Hematopoietic multipotent progenitor cell treated with erythropoietin and hydrocortisone succinate and interleukin-3 and kit ligand, for 15 days (in vitro differentiated cells): ENCODE measurements around the gene ANKHD1.

Experiments used
- DNase-seq: peaks from one replicate; pipeline ENCODE4 v3.0.0-alpha.2; 2015; ENCODE audit warnings: low spot score

ANKHD1 gene, protein sequence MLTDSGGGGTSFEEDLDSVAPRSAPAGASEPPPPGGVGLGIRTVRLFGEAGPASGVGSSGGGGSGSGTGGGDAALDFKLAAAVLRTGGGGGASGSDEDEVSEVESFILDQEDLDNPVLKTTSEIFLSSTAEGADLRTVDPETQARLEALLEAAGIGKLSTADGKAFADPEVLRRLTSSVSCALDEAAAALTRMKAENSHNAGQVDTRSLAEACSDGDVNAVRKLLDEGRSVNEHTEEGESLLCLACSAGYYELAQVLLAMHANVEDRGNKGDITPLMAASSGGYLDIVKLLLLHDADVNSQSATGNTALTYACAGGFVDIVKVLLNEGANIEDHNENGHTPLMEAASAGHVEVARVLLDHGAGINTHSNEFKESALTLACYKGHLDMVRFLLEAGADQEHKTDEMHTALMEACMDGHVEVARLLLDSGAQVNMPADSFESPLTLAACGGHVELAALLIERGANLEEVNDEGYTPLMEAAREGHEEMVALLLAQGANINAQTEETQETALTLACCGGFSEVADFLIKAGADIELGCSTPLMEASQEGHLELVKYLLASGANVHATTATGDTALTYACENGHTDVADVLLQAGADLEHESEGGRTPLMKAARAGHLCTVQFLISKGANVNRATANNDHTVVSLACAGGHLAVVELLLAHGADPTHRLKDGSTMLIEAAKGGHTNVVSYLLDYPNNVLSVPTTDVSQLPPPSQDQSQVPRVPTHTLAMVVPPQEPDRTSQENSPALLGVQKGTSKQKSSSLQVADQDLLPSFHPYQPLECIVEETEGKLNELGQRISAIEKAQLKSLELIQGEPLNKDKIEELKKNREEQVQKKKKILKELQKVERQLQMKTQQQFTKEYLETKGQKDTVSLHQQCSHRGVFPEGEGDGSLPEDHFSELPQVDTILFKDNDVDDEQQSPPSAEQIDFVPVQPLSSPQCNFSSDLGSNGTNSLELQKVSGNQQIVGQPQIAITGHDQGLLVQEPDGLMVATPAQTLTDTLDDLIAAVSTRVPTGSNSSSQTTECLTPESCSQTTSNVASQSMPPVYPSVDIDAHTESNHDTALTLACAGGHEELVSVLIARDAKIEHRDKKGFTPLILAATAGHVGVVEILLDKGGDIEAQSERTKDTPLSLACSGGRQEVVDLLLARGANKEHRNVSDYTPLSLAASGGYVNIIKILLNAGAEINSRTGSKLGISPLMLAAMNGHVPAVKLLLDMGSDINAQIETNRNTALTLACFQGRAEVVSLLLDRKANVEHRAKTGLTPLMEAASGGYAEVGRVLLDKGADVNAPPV (N-terminal part only)

DNA sequence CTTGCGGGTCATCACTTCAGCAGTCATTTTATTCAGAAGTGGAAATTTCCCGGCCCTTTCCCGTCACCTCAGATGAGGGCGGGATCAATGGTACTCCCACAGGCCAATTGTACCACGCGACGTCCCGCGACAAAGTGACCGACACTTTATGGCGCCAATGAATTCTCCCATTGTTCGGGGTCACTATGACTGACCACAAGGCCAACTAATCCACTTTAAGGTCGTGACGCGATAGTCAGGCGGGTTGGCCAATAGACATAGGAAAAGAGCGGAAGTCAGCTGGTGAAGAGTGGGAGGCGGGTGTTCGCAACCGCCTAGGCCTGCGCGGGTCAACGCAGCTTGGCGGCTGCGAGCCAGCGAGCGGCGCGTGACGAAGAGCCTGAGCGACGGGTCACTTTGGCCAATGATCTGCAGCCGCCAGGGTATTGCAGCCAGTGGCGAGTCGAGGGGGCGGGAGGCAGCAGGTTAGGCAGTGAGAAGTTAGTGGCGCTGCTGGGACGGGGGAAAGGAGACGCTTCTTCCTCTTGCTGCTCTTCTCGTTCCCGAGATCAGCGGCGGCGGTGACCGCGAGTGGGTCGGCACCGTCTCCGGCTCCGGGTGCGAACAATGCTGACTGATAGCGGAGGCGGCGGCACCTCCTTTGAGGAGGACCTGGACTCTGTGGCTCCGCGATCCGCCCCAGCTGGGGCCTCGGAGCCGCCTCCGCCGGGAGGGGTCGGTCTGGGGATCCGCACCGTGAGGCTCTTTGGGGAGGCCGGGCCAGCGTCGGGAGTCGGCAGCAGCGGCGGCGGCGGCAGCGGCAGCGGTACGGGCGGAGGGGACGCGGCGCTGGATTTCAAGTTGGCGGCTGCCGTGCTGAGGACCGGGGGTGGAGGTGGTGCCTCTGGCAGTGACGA is at the start of gene ANKHD1:
TSS of gene ANKHD1 (plus strand) at position 472 of the 896 bp plus-strand sequence. CDS start at position 607, 135 bp downstream.
- peak; percentile 100 for DNase-seq

DNA sequence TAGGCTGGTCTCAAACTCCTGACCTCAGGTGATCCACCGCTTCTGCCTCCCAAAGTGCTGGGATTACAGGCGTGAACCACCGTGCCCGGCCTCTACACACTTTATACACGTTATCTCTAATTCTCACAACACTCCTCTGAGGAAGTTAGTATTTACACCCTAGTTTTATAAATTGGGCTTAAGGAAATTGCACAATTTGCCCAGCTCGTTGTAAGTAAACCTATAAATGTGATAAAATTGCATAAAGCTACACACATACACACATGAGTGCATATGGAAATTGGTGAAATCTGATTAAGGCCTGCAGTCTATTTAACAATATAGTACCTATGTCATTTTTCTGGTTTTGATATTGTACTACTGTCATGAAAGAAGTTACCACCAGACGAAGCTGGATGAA is 46.1 kb upstream of the ANKHD1 start:
- DNase-seq = no peak

DNA sequence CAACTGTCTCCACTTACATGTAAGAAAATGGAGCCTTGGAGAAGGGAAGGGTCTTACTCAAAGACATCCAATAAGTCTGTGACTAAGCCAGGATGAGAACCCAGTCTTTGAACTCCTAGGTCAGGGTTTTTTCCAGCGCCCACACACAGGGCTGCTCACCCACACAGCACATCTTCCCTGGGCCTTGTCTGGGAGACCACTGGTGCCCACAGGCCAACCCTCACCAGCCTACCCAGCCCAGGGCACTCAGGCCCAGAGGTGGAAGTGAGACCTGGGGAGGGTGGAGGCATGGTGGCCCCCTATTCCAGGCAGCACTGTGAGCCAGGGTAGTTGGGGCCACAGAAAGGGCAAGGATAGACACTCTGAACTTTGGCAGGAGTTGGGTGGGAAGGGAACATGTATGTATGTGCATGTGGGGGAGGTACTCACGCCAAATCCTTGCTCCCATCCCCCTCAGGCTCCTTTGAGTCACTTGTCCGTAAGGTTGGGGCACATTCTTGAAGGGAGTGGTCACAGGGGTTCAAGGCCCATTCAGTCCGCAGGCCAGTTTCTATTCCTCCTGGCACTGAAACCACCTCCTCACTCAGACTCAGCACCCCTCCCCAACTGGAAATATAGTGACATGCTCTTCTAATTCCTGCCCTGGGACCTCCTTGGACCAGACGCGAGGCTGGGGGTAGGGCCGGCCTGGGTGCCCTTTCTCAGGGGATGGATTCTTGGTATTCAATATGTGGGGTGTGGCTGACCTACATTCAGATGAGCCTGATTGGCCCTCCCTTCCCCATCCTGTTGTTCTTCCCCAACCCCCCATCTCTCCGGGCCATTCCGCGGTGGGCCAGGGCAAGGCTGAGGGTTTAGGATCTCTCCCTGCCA is 44.5 kb upstream of the ANKHD1 start:
- DNase-seq = no peak

GRCh38 chr5:140357726-140358093 is 43.9 kb upstream of the ANKHD1 start:
- DNase-seq = peak; percentile 72

GRCh38 chr5:140358738-140359310 is 42.8 kb upstream of the ANKHD1 start:
- no peak for DNase-seq

DNA sequence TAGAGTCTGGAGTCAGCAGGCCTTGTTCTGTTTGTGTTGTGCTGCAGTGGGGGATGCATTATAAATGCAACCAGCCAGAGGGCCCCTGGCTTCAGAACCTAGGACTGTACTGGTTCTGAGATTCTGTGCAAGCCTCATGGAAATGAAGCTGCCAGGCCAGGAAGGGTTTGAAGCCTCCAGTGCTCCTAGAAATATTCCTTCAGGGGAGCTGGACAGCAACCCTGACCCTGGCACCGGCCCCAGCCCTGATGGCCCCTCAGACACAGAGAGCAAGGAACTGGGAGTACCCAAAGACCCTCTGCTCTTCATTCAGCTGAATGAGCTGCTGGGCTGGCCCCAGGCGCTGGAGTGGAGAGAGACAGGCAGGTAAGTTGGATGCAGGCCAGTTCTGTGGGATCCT is 41.5 kb upstream of the ANKHD1 start, which contains the start of gene SLC4A9:
TSS of gene SLC4A9 (plus strand) at position 94 of the 400 bp plus-strand sequence. CDS start at position 137, 43 bp downstream.
- DNase-seq = no peak

DNA sequence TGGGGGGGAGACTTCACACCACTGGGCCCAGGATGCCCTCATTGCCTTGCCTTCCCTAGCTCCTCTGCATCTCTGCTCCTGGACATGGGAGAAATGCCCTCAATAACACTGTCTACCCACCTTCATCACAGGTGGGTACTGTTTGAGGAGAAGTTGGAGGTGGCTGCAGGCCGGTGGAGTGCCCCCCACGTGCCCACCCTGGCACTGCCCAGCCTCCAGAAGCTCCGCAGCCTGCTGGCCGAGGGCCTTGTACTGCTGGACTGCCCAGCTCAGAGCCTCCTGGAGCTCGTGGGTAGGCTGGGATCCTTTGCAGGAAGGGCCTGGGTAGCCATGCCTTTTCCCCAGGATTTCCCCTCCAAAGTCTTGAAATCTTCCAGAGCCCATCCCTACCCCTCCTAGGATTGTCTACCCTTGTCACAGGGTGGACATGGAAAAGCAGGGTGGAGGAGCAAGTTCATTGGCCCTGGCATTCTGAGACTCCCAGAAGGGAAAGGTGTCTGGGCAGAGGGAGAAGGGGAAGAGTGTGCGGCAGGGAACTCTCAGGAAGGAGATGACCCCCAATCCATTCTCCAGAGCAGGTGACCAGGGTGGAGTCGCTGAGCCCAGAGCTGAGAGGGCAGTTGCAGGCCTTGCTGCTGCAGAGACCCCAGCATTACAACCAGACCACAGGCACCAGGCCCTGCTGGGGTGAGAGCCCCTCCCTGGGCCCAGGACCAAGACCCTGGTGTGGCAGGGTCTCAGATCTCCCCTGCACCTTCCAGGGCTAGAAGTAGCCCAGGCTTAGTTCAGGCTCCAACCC is 40.8 kb upstream of the ANKHD1 start:
- no peak for DNase-seq

DNA sequence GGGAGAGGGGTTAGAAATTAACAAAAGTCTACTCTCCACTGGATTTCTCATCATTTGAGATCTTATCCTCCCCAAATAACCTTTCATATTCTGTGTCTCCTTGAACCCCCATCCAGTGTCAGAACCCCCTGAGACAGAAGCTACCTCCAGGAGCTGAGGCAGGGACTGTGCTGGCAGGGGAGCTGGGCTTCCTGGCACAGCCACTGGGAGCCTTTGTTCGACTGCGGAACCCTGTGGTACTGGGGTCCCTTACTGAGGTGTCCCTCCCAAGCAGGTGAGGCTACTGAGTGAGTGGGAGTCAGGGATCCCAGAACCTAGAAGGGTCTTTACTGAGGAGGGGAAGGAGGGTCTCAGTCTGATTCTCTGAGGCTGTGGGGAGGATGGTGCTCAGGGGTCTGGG is 39.7 kb upstream of the ANKHD1 start:
- DNase-seq = no peak

DNA sequence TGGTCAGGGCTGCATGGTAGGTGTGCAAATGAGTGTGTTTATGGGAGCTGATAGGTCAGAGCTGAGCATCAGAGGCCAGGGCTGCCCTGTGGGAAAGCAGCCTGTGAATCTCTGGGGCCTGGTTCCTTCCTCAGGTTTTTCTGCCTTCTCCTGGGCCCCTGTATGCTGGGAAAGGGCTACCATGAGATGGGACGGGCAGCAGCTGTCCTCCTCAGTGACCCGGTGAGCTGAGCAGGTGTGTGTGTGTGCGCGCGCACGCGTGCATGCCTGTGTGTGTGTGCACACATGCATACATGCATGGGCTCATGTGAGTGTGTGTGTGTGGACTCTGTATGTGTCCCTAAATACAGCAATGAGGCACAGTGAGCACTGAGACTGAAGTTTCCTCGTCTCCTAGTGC is 39.3 kb upstream of the ANKHD1 start:
- DNase-seq = no peak

- peak; percentile 77 for DNase-seq
Observed at GRCh38 chr5:140362875-140363630, 38.6 kb upstream of the ANKHD1 start.

GRCh38 chr5:140363631-140364471 is 37.8 kb upstream of the ANKHD1 start:
- no peak for DNase-seq

DNA sequence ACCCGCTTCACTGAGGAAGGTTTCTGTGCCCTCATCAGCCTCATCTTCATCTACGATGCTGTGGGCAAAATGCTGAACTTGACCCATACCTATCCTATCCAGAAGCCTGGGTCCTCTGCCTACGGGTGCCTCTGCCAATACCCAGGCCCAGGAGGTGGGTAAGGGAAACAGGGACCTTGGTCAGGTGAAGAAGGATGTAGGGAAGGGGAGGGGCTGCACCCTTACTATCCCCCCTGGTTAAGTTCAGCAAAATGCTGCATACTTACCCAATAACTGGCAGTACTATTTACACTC is 37.2 kb upstream of the ANKHD1 start:
- DNase-seq = no peak

- DNase-seq = no peak
Observed at GRCh38 chr5:140365282-140365681, 36.4 kb upstream of the ANKHD1 start.

DNA sequence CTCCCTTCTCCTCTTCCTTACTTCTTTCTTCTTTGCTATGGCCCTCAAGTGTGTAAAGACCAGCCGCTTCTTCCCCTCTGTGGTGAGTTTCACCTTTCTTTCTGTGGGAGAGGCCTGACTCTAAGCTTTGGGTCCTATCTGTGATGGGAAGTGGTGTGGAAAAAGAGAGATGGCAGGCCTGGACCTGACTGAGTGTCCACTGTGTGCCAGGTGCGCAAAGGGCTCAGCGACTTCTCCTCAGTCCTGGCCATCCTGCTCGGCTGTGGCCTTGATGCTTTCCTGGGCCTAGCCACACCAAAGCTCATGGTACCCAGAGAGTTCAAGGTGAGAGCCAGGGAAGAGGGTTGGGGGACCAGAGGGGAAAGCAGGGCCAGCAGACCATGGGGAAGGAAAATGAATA is 35.7 kb upstream of the ANKHD1 start:
- no peak for DNase-seq

GRCh38 chr5:140366589-140367255 is 34.9 kb upstream of the ANKHD1 start:
- no peak for DNase-seq

DNA sequence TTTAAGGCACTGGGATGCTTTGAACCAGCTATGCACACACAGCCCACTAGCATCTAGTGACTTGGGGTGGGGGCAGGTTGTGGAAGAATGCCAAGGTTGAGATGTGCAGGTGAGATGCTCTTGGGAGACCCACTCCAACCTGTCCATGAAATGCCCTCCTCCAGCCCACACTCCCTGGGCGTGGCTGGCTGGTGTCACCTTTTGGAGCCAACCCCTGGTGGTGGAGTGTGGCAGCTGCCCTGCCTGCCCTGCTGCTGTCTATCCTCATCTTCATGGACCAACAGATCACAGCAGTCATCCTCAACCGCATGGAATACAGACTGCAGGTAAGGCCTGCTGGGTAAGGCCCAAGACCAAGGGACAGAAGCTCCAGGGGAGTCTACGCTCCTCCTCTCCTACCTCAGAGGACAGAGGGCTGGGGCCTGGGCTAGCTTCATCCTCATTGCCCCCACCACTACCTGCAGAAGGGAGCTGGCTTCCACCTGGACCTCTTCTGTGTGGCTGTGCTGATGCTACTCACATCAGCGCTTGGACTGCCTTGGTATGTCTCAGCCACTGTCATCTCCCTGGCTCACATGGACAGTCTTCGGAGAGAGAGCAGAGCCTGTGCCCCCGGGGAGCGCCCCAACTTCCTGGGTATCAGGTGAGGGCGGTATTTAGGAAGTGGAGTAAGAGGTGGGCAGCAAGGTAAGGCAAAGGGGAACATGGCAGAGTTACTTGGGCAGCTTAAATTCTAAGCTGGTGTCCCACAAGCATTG is 34.2 kb upstream of the ANKHD1 start:
- no peak for DNase-seq
